Fibroblast of lung (primary cell): ENCODE results near the gene HDAC4. TPM values are rescaled to one million over a fixed set of nuclear protein-coding genes. Genes with fewer than 3 reads are reported as not detected.

Source experiments
- DNase-seq, 2 donors: peaks; one replicate each; pipeline versions ENCODE4 v3.0.0 to v3.0.0-alpha.2; 2010; ENCODE audit warnings: low read depth in 2 of 2
- H2AFZ ChIP-seq: 2 replicates; pipeline ENCODE4 v1.5.1; 2012; ENCODE audit warnings: low read length, control low read depth, inconsistent platforms
- H3K27ac ChIP-seq: 2 replicates; pipeline ENCODE4 v1.5.1; 2011; ENCODE audit warnings: low read length, control low read depth; ENCODE audit not compliant: insufficient read depth
- H3K27me3 ChIP-seq: 2 replicates; pipeline ENCODE4 v1.5.1; 2011; ENCODE audit warnings: mild to moderate bottlenecking, low read length; ENCODE audit not compliant: control insufficient read depth, insufficient read depth
- H3K36me3 ChIP-seq: 2 replicates; pipeline ENCODE4 v1.5.1; 2011; ENCODE audit warnings: low read length; ENCODE audit not compliant: control insufficient read depth, insufficient read depth
- H3K4me1 ChIP-seq: 2 replicates; pipeline ENCODE4 v1.5.1; 2011; ENCODE audit warnings: low read length; ENCODE audit not compliant: control insufficient read depth, insufficient read depth; ENCODE audit errors: extremely low read depth
- H3K4me2 ChIP-seq: 2 replicates; pipeline ENCODE4 v1.5.1; 2011; ENCODE audit warnings: low read length, control low read depth; ENCODE audit not compliant: insufficient read depth; ENCODE audit errors: extremely low read depth
- H3K4me3 ChIP-seq, 4 experiments: fragments of 200-600 bp in 1 of 4; sonication (generic) in 1 of 4; replicated peaks in 1 of 4; 2 replicates each; pipeline ENCODE4 v1.5.1; 2011 to 2016; ENCODE audit warnings: low read length in 4 of 4, low read depth in 3 of 4, mild to moderate bottlenecking in 3 of 4, control low read depth in 2 of 4, inconsistent platforms in 1 of 4, mixed read lengths in 1 of 4; ENCODE audit not compliant: insufficient read depth in 1 of 4; ENCODE audit errors: control extremely low read depth in 1 of 4
- H3K79me2 ChIP-seq: 2 replicates; pipeline ENCODE4 v1.5.1; 2012; ENCODE audit warnings: mild to moderate bottlenecking, low read length, inconsistent platforms; ENCODE audit not compliant: control insufficient read depth, insufficient read depth
- H3K9ac ChIP-seq: 2 replicates; pipeline ENCODE4 v1.5.1; 2011; ENCODE audit warnings: mild to moderate bottlenecking, low read length, control low read depth; ENCODE audit not compliant: insufficient read depth
- H3K9me3 ChIP-seq: 2 replicates; pipeline ENCODE4 v1.5.1; 2012; ENCODE audit warnings: low read depth, low read length; ENCODE audit not compliant: control insufficient read depth, insufficient read depth
- H4K20me1 ChIP-seq: 2 replicates; pipeline ENCODE4 v1.5.1; 2011; ENCODE audit warnings: low read length; ENCODE audit not compliant: control insufficient read depth, insufficient read depth; ENCODE audit errors: extremely low read depth
- EZH2 ChIP-seq: IDR thresholded peaks from 2 replicates; pipeline ENCODE4 v1.5.1; 2012; ENCODE audit warnings: low read length, control low read depth, mild to moderate bottlenecking; ENCODE audit errors: missing control alignments
- polyA plus RNA-seq, 2 donors: library from polyadenylated mRNA; depleted of rRNA in 1 of 2; stranded (reverse) in 1 of 2; unstranded in 1 of 2; fragments of >200 nt; gene quantifications; 2 replicates each; pipeline ENCODE4 v1.2.1, GENCODE V29; 2011 to 2012; ENCODE audit warnings: missing spikeins in 1 of 2
- total RNA-seq: library from RNA; depleted of rRNA; stranded (reverse); fragments of >200 nt; gene quantifications from 2 replicates; pipeline ENCODE4 v1.2.1, GENCODE V29; 2014
- TF ChIP-seq, protein P1 (sequence below), 2 donors: IDR thresholded peaks in 1 of 2; conservative IDR thresholded peaks in 1 of 2; 1 replicate in 1 of 2; 2 replicates in 1 of 2; pipeline ENCODE4 v1.5.1; 2011 to 2012; ENCODE audit warnings: low read length in 2 of 2, control low read depth in 1 of 2, inconsistent platforms in 1 of 2, low read depth in 1 of 2, mild to moderate bottlenecking in 1 of 2

Gene HDAC4
- total and polyA plus RNA-seq, 2 donors (not counting 1 experiment from before 2014, with no cell fraction given): 7.4 to 19.8 TPM

GRCh38 chr2:239238381-239238780, 162.4 kb downstream of the HDAC4 start:
- DNase-seq: no peak
- Histone ChIP-seq H3K4me2 (no peak overlapping the region), H3K27me3 (no peaks in the 10 kb centered on the region), H3K27ac (no peak overlapping the region), H3K4me3 (no peak overlapping the region), H3K4me1 (peaks cover 13% of the 10 kb centered on the region), H4K20me1 (no peaks in the 10 kb centered on the region), H3K36me3 (no peaks in the 10 kb centered on the region), H2AFZ (no peak overlapping the region), H3K9me3 (no peaks in the 10 kb centered on the region), H3K79me2 (no peaks in the 10 kb centered on the region), H3K9ac (no peak overlapping the region)
- TF ChIP-seq, protein P1, sequence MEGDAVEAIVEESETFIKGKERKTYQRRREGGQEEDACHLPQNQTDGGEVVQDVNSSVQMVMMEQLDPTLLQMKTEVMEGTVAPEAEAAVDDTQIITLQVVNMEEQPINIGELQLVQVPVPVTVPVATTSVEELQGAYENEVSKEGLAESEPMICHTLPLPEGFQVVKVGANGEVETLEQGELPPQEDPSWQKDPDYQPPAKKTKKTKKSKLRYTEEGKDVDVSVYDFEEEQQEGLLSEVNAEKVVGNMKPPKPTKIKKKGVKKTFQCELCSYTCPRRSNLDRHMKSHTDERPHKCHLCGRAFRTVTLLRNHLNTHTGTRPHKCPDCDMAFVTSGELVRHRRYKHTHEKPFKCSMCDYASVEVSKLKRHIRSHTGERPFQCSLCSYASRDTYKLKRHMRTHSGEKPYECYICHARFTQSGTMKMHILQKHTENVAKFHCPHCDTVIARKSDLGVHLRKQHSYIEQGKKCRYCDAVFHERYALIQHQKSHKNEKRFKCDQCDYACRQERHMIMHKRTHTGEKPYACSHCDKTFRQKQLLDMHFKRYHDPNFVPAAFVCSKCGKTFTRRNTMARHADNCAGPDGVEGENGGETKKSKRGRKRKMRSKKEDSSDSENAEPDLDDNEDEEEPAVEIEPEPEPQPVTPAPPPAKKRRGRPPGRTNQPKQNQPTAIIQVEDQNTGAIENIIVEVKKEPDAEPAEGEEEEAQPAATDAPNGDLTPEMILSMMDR (conservative IDR thresholded peaks at IDR 0.05 in 1 of 2, IDR thresholded peaks at IDR 0.05 in 1 of 2; ENCODE audit: low read depth in 1 of 2, low read length in 2 of 2): no peak
- no peak for TF ChIP-seq EZH2

GRCh38 chr2:239236808-239237205, 164.0 kb downstream of the HDAC4 start:
- Histone ChIP-seq H3K9ac (no peak overlapping the region), H3K4me2 (no peak overlapping the region), H3K79me2 (no peaks in the 10 kb centered on the region), H3K9me3 (no peaks in the 10 kb centered on the region), H3K36me3 (no peaks in the 10 kb centered on the region), H3K27ac (no peak overlapping the region), H3K4me3 (no peak overlapping the region), H2AFZ (no peak overlapping the region), H3K4me1 (peaks cover 13% of the 10 kb centered on the region), H4K20me1 (no peaks in the 10 kb centered on the region), H3K27me3 (no peaks in the 10 kb centered on the region)
- no peak for TF ChIP-seq EZH2
- TF ChIP-seq, protein P1 (conservative IDR thresholded peaks at IDR 0.05 in 1 of 2, IDR thresholded peaks at IDR 0.05 in 1 of 2; ENCODE audit: low read depth in 1 of 2, low read length in 2 of 2): no peak
- no peak for DNase-seq

- H3K27ac ChIP-seq: no peak overlapping the region
- H2AFZ ChIP-seq: no peak overlapping the region
- H3K4me1 ChIP-seq: peaks cover 13% of the 10 kb centered on the region
- H3K36me3 ChIP-seq: no peaks in the 10 kb centered on the region
- no peaks in the 10 kb centered on the region for H3K79me2 ChIP-seq
- no peak overlapping the region for H3K9ac ChIP-seq
- H4K20me1 ChIP-seq: no peaks in the 10 kb centered on the region
- no peak for DNase-seq
- TF ChIP-seq, protein P1 (conservative IDR thresholded peaks at IDR 0.05 in 1 of 2, IDR thresholded peaks at IDR 0.05 in 1 of 2; ENCODE audit: low read depth in 1 of 2, low read length in 2 of 2): no peak
- TF ChIP-seq EZH2: no peak
- H3K27me3 ChIP-seq: no peaks in the 10 kb centered on the region
- no peak overlapping the region for H3K4me3 ChIP-seq
- H3K9me3 ChIP-seq: no peaks in the 10 kb centered on the region
- no peak overlapping the region for H3K4me2 ChIP-seq
These were observed 164.6 kb downstream of the HDAC4 start for GRCh38 chr2:239236043-239236807.
